OCI-LY3 (cell line): ENCODE measurements around the gene RFX6.

Experiments
- CTCF ChIP-seq: fragments of 200-600, 300-600 bp; sonication (generic); IDR thresholded peaks from 2 replicates; pipeline ENCODE4 v1.5.1; 2014; ENCODE audit warnings: antibody characterized with exemption, low read length, low read depth
- EZH2phosphoT487 ChIP-seq: fragments of 200-600 bp; shearing (Covaris generic); IDR thresholded peaks from 2 replicates; pipeline ENCODE4 v1.6.1; 2018; ENCODE audit warnings: antibody characterized with exemption, mixed run types, low read depth

DNA sequence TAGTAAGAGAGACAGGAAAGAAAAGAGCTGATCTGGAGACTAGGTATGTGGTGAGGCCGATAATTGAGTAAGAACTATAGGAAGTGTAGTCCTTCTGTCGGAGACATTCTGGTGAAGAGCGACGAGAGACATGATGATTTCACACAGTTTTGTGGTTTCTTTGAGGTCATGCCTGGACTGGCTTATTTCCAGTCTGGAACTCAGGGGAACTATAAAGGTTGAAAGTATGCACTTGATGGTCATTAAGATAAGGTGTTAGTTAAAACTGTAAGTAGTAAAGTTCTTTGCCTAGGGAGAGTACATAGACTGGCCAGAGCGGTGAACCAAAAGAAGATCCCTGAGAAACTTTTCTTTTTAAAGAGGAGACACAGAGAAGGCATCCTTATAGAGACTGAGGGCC, 68.8 kb downstream of the RFX6 start:
- TF ChIP-seq CTCF (no peak), EZH2phosphoT487 (no peak)
